ENCODE data around the gene SMIM27.
"Not testable (repeated sequence)": the region's sequence is repeated elsewhere in the genome, so short reads cannot be mapped to it uniquely, and the experiment has no call there.

The SMIM27 gene, protein sequence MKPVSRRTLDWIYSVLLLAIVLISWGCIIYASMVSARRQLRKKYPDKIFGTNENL

DNA sequence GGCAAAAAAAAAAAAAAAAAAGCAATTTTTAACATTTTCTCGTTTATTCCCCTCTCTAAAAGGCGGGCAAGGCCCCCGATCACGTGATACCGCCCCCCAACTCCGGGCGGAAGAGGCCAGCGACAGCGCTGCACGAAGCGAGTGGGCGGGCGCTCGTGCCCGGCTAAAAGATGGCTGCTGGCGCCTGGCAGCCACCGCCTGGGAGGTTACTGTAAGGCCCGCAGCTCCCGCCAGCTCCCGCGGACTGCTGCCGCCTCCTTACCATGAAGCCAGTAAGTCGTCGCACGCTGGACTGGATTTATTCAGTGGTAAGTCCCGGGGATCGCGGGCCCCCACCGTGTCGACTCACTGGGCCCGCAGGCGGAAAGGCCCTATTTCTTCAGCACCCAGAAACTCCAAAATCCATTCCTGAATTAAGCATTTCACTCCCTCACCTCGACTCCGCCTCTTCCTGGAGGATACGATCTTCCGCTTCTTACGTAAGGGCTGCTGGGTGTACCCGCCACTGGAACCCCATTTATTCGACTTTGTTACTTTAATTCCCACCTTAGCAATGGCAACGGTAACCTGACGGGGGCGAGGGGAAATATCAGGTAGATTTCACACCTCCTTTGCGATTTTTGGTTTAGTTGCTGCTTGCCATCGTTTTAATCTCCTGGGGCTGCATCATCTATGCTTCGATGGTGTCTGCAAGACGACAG is at the start of gene SMIM27, which contains the start of gene TOPORS:
SMIM27 (plus strand) TSS at position 156 of the 701 bp plus-strand sequence; CDS start at position 264, 108 bp downstream.
TOPORS (minus strand) TSS at position 415 of the 701 bp plus-strand sequence; CDS start at position 265, 150 bp downstream.
- peak; percentile 86 for DNase-seq

DNA sequence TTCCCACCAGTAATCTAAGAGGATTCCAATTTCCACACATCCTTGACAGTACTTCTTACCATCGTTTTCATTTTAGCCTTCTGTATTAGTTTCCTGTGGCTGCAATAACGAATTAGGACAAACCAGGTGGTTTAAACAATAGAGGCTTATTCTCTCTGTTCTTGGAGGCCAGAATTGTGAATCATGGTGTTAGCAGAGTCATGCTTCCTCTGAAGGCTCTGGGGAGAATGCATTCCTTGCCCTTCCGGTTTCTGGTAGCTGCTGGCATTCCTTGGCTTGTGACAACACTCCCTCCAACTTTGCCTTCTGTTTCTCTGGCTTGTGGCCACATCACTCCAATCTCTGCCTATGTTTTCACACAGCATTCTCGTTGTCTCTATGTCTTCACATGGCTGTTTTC is 49.7 kb upstream of the SMIM27 start:
- DNase-seq, result no peak

DNA sequence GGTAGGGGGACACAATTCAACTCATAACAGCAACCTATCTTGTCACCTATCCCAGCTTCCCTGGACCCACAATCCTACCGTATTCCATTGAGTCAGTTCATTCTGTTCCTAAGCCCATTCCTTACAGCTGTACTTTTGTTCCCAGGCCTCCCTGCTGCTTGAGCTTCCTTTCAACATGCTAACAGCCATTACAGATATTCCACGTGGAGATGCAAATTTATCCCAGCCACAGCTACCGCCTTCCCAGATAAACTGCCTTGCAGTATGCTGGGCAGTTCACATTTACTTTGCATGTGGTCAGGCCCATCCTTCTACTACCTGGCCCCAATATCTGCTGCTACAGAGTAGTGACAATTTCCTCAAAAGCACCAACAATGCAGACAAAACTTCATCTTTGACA is 49.1 kb upstream of the SMIM27 start:
- no peak for DNase-seq

DNA sequence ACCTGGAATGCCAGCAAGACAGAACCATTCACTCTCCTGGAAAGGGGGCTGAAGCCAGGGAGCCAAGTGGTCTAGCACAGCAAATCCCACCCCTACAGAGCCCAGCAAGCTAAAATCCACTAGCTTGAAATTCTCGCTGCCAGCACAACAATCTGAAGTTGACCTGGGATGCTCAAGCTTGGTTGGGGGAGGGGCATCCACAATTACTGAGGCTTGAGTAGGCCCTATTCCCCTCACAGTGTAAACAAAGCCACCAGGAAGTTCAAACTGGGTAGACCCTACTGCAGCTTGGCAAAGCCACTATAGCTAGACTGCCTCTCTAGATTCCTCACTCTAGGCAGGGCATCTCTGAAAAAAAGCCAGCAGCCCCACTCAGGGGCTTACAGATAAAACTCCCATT is 43.4 kb upstream of the SMIM27 start:
- no peak for DNase-seq

DNA sequence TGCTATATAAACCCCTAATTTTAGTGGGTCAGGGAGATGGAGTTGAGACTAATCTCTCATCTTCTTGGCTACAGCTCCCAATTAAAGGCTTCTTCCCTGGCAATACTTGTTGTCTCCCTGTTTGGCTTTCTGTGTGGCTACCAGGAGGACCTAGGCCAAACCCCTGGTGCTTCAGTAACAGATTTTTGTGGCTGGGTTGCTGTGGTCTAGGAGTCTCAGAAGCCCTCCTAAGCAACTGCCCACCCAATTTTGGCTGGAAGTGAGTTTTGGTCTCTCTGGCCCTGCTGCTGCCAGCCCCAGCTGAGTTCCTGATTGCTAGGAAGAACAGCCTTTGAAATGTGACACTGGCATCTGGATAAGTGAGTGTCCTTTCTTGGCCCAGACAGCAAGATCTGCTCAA is 35.9 kb upstream of the SMIM27 start:
- no peak for DNase-seq

- no peak for DNase-seq
These were observed 33.9 kb upstream of the SMIM27 start for GRCh38 chr9:32518276-32518675.

- DNase-seq, result no peak
These were observed 28.2 kb upstream of the SMIM27 start for GRCh38 chr9:32523910-32524309.

DNA sequence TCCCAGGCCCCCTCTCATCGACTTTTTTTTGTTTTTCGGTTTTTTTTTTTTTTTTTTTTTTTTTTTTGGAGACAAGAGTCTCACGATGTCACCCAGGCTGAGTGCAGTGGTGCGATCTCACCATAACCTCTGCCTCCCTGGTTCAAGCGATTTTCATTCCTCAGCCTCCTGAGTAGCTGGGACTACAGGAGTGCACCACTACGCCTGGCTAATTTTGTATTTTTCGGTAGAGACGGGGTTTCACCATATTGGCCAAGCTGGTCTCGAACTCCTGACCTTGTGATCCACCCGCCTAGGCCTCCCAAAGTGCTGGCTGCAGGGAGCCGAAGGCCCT is 27.6 kb upstream of the SMIM27 start:
- not testable (repeated sequence) for DNase-seq

- DNase-seq, result no peak
These were observed 27.0 kb upstream of the SMIM27 start for GRCh38 chr9:32524892-32525708.

GRCh38 chr9:32525709-32526030 is 26.5 kb upstream of the SMIM27 start:
- no peak for DNase-seq

GRCh38 chr9:32526041-32526706 is 26.0 kb upstream of the SMIM27 start, which contains the start of gene RIGI:
RIGI (minus strand) TSS chr9:32526196; CDS start chr9:32526166, 30 bp downstream.
- peak; percentile 85 for DNase-seq

DNA sequence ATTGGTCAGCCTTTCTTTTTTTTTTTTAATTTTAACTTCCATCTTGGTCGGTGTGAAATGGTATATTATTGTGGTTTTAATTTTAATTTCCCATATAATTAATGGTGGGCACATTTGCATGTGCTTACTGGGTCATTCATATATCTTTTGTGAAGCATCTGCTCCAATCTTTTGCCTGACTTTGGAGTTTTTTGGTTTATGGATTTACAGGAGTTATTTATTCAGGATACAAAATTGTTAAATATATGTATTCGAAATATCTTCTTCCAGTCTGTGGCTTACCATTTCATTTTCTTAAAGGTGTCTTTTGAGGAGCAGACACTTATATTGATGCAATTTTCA is 25.4 kb upstream of the SMIM27 start:
- DNase-seq, result no peak

DNA sequence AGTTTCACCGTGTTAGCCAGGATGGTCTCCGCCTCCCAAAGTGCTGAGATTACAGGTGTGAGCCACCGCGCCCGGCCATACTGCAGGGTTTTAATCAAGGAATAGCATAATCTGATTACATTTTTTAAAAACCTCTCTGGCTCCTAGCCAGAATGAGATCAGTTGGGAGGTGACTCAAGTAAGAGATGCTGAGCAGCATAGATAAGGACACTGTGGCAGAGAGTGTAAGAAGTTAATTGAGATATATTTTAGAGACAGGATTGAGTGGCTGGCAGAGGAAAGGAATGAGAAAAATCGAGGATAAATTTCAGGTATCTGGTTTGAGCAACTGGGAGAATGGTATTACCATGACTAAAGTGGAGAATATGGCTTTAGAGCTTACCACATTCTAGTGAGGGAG is 18.8 kb upstream of the SMIM27 start:
- no peak for DNase-seq

GRCh38 chr9:32533816-32534215 is 18.3 kb upstream of the SMIM27 start:
- DNase-seq, result no peak

DNA sequence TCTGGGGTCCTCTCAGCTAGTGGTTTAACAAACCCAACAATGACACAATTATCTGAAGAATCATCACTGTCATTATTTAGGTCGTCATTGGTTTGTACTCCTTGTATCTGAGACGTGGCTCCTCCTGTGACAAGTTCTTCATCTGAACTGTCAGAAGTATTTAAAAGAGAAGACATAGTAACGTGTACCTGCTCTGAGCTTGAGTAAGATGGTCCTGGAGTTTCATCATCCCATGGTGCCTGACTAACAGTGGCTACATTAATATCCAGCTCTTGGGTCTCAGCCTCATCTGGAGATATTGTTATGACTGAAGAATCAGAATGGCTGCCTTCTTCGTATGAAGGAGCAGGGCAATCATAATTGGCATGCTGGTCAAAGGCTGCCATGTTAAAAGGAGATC is 9.1 kb upstream of the SMIM27 start:
- DNase-seq, result no peak

GRCh38 chr9:32545884-32546283 is 6.2 kb upstream of the SMIM27 start:
- no peak for DNase-seq

GRCh38 chr9:32548213-32548612 is 3.9 kb upstream of the SMIM27 start:
- DNase-seq, result not testable (repeated sequence)

GRCh38 chr9:32550150-32550561 is 2.0 kb upstream of the SMIM27 start:
- no peak for DNase-seq

GRCh38 chr9:32550562-32551275 is 1.4 kb upstream of the SMIM27 start:
- peak; percentile 93 for DNase-seq

GRCh38 chr9:32551276-32552051 is 663 bp upstream of the SMIM27 start:
- peak; percentile 30 for DNase-seq

DNA sequence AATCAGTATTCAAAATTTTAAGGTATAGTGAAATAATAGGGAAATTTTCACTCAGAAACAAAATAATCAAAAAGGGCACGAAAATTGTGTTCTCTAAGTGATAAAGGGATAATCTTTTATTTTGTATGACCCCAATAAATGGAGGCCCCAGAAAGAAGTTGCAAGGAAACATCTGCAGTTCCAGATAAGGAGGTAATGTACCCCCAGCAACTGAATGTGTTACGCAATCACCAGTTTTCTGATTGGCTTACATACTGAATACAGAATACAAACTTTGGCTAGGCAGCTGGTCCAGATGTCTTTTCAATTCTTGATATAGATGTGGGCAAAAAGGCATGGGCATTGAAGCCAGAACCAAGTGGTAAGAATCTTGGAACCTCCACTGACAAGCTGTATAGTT is 2.0 kb downstream of the SMIM27 start:
- DNase-seq, result no peak

DNA sequence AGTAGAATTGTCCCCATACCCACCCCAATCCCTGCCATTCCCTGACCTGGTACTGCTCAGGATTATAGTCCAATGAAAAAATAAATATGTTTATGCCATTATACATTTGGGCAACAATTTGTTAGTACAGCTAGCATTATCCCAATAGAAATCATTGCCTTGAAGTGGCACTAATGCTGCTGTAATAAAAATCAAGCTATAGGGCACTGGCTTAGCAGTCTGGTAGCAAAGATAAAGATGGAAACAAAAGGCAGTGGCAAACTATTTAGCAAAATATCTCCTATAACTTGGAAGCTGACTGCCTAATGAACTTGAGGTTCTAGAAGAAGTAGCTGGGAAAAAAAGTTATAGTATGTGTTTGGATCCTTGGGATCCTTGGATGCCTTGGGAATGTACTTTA is 2.5 kb downstream of the SMIM27 start:
- DNase-seq, result no peak

Measured in activated CD4-positive, alpha-beta T cell treated with anti-CD3 and anti-CD28 coated beads for 1 hour (primary cell).